CD4-positive, alpha-beta T cell (primary cell): ENCODE results near the gene SREBF2. TPM values are rescaled to one million over a fixed set of nuclear protein-coding genes. Genes with fewer than 3 reads are reported as not detected.

Source experiments
- ATAC-seq: fragments of 200-7000 bp; cut with Tn5 transposase; one replicate; pipeline ENCODE4 v1.10.0; 2022; ENCODE audit warnings: mild to moderate bottlenecking; ENCODE audit not compliant: poor library complexity
- CTCF ChIA-PET: fragments of 350-600 bp; sonication (Branson Sonifier 250); formaldehyde crosslinking; loops from one replicate; lab custom pipeline; 2021; ENCODE audit warnings: antibody characterized with exemption, inconsistent platforms; lab: Charles Lee
- POLR2A ChIA-PET: fragments of 350-600 bp; sonication (Branson Sonifier 250); formaldehyde crosslinking; loops from one replicate; lab custom pipeline; 2021; ENCODE audit warnings: antibody characterized with exemption, inconsistent platforms; lab: Charles Lee
- DNase-seq, 14 experiments: peaks; one replicate each; pipeline ENCODE4 v3.0.0-alpha.2; 2013 to 2020; ENCODE audit warnings: mixed read lengths in 2 of 14
- H3K27ac ChIP-seq, 2 donors: one replicate each; pipeline versions ENCODE4 v1.5.1 to v1.7.0; 2013; ENCODE audit warnings: low read length in 2 of 2, low read depth in 1 of 2, mild to moderate bottlenecking in 1 of 2
- H3K27me3 ChIP-seq, 2 experiments: 1 replicate in 1 of 2; 2 replicates in 1 of 2; pipeline versions ENCODE4 v1.6.1 to v1.7.0; 2013; ENCODE audit warnings: low read length in 2 of 2, control low read depth in 1 of 2, mild to moderate bottlenecking in 1 of 2, moderate library complexity in 1 of 2; ENCODE audit not compliant: insufficient read depth in 2 of 2, control insufficient read depth in 1 of 2
- H3K36me3 ChIP-seq: one replicate; pipeline ENCODE4 v1.6.1; 2013; ENCODE audit warnings: low read length, control low read depth; ENCODE audit not compliant: insufficient read depth
- H3K4me1 ChIP-seq: one replicate; pipeline ENCODE4 v1.6.1; 2013; ENCODE audit warnings: low read length, control low read depth; ENCODE audit not compliant: insufficient read depth
- H3K4me3 ChIP-seq: one replicate; pipeline ENCODE4 v1.5.1; 2013; ENCODE audit warnings: mild to moderate bottlenecking, low read length, moderate library complexity
- H3K9me3 ChIP-seq, 2 experiments: 1 replicate in 1 of 2; 2 replicates in 1 of 2; pipeline versions ENCODE4 v1.6.1 to v1.7.0; 2013; ENCODE audit warnings: low read length in 2 of 2, mild to moderate bottlenecking in 2 of 2, control low read depth in 1 of 2, moderate library complexity in 1 of 2; ENCODE audit not compliant: control insufficient read depth in 1 of 2, insufficient read depth in 1 of 2
- H3K27ac Mint-ChIP-seq: one replicate; pipeline ENCODE4 v1.8.0; 2020; ENCODE audit warnings: mixed read lengths
- H3K27me3 Mint-ChIP-seq: one replicate; pipeline ENCODE4 v1.8.0; 2021; ENCODE audit warnings: mixed read lengths
- H3K36me3 Mint-ChIP-seq: one replicate; pipeline ENCODE4 v1.8.0; 2021; ENCODE audit warnings: low read depth, mixed read lengths
- H3K4me1 Mint-ChIP-seq: one replicate; pipeline ENCODE4 v1.8.0; 2021; ENCODE audit warnings: low read depth, mixed read lengths
- H3K4me3 Mint-ChIP-seq: one replicate; pipeline ENCODE4 v1.8.0; 2020; ENCODE audit warnings: mild to moderate bottlenecking, mixed read lengths
- H3K9me3 Mint-ChIP-seq: one replicate; pipeline ENCODE4 v1.8.0; 2020; ENCODE audit warnings: mixed read lengths
- intact Hi-C, 2 experiments: fragments of 100-400 bp; cut with DNase I in 1 of 2; cut with micrococcal nuclease in 1 of 2; formaldehyde crosslinking; loops; one replicate each; pipeline versions ENCODE4 v1.15.1 to v1.9.0; 2023 to 2025; cut with DNase I, micrococcal nuclease
- total RNA-seq, 174 experiments: library from RNA in 2 of 174; stranded (reverse) in 2 of 174; gene quantifications; one replicate each; pipeline ENCODE4 v1.2.3 and lab custom pipeline; 2021 to 2026
- TF ChIP-seq, protein P1 (sequence below): fragments of 200-600 bp; IDR thresholded peaks from one replicate; pipeline ENCODE4 v1.8.0; 2022; ENCODE audit warnings: antibody characterized with exemption, mild to moderate bottlenecking

SREBF2 gene
- total RNA-seq, 2 experiments from 2014 or later = 67.2 to 69.9 TPM

DNA sequence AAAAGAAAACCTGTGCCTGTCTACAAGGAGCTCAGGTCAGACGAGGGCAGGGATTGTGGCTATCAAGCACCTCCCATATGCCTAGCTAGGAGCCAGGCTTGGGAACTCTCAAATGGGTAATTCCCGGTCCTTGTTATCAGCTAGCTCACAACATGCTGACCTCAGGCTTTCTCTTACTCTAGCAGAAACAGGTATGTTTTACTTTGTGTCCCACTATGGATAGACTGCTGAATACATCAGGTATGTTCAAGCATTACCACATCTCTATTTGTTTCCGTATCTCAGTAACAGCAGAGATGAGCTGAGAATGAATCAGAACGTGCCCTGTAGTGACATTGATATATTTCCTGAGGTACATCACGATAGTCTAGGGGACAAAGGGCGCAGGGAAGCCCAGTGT lies 52.6 kb downstream of the SREBF2 start:
- Mint-ChIP-seq H3K27ac (no peak overlapping the region), H3K4me1 (no peaks in the 10 kb centered on the region), H3K9me3 (no peaks in the 10 kb centered on the region), H3K27me3 (no peaks in the 10 kb centered on the region), H3K4me3 (no peak overlapping the region), H3K36me3 (peaks cover 94% of the 10 kb centered on the region)
- H3K27ac ChIP-seq = no peak overlapping the region
- ChIA-PET POLR2A (interaction anchor here (0.8 kb wide), 1 partner anchor 85 kb away, joined by 3 read pairs; the partner anchor contains the start of gene CCDC134), CTCF (interaction anchor here (0.7 kb wide), 1 partner anchor 32 kb away, joined by 3 read pairs; no protein-coding TSS in a partner anchor)
- intact Hi-C loops = no loop called here
- no peak overlapping the region for H3K4me3 ChIP-seq
- peaks cover 84% of the 10 kb centered on the region for H3K36me3 ChIP-seq
- H3K9me3 ChIP-seq = no peaks in the 10 kb centered on the region
- DNase-seq (no peak), ATAC-seq (no peak)
- no peaks in the 10 kb centered on the region for H3K27me3 ChIP-seq
- TF ChIP-seq, protein P1, sequence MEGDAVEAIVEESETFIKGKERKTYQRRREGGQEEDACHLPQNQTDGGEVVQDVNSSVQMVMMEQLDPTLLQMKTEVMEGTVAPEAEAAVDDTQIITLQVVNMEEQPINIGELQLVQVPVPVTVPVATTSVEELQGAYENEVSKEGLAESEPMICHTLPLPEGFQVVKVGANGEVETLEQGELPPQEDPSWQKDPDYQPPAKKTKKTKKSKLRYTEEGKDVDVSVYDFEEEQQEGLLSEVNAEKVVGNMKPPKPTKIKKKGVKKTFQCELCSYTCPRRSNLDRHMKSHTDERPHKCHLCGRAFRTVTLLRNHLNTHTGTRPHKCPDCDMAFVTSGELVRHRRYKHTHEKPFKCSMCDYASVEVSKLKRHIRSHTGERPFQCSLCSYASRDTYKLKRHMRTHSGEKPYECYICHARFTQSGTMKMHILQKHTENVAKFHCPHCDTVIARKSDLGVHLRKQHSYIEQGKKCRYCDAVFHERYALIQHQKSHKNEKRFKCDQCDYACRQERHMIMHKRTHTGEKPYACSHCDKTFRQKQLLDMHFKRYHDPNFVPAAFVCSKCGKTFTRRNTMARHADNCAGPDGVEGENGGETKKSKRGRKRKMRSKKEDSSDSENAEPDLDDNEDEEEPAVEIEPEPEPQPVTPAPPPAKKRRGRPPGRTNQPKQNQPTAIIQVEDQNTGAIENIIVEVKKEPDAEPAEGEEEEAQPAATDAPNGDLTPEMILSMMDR = no peak
- no peaks in the 10 kb centered on the region for H3K4me1 ChIP-seq

DNA sequence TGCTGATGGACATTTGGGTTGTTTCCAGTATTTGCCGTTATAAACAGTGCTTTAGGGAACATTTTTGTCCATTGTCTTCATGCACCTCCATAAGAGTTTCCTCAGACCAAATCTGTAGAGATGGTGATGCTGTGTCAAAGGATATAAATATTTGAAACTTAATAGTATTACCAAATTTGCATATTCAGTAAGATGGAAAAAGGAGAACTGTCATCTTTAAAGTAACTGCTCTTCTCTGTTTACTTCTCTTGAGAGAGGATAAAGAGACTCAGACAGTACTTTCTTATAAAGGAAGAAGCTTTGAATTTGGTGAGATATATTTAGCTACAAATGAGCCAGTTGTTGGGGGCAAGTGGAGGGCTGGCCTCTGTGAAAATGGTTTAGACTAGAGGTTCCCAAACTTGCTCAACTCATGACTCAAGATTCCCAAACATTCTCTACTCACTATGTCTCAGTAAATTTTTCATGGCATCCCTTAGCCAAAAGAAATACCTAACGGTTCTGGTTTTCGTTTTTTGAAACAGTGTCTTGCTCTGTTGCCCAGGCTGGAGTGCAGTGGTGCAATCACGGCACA lies 55.8 kb downstream of the SREBF2 start:
- no peak overlapping the region for H3K27ac Mint-ChIP-seq
- H3K27ac ChIP-seq = no peak overlapping the region
- no peaks in the 10 kb centered on the region for H3K27me3 Mint-ChIP-seq
- H3K4me3 ChIP-seq = no peak overlapping the region
- ChIA-PET CTCF (no interaction called here), POLR2A (no interaction called here)
- ATAC-seq (no peak), DNase-seq (no peak)
- no peaks in the 10 kb centered on the region for H3K9me3 Mint-ChIP-seq
- H3K4me1 ChIP-seq = no peaks in the 10 kb centered on the region
- no peaks in the 10 kb centered on the region for H3K27me3 ChIP-seq
- H3K4me1 Mint-ChIP-seq = no peaks in the 10 kb centered on the region
- peaks cover 78% of the 10 kb centered on the region for H3K36me3 ChIP-seq
- TF ChIP-seq, protein P1 = no peak
- H3K4me3 Mint-ChIP-seq = no peak overlapping the region
- H3K36me3 Mint-ChIP-seq = peaks cover 90% of the 10 kb centered on the region
- intact Hi-C loops = no loop called here
- H3K9me3 ChIP-seq = no peaks in the 10 kb centered on the region

DNA sequence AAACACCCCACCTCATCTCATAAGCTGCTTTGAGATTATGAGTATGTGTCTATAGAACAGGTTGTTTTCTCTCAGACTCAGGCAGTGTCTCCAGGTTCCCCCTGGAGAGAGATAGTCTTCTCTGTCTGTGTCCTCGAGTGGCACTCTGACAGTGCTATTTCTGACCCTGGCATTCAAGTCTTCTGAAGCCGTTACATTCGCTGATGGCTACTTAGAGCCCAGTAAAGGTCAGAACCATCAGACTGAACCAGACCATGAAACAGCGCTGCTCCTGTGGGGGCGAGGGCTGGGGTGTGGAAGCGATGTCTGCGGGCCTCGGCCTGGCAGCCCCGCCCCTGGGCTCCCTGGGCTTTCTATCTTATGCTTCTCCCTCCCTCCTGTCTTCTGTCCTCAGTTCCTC lies 58.5 kb downstream of the SREBF2 start:
- Histone ChIP-seq H3K4me3 (no peak overlapping the region), H3K9me3 (no peaks in the 10 kb centered on the region), H3K4me1 (no peaks in the 10 kb centered on the region), H3K27ac (no peak overlapping the region), H3K36me3 (peaks cover 65% of the 10 kb centered on the region), H3K27me3 (no peaks in the 10 kb centered on the region)
- DNase-seq (no peak), ATAC-seq (no peak)
- no peaks in the 10 kb centered on the region for H3K9me3 Mint-ChIP-seq
- no peak overlapping the region for H3K27ac Mint-ChIP-seq
- H3K4me1 Mint-ChIP-seq = no peaks in the 10 kb centered on the region
- CTCF ChIA-PET = no interaction called here
- intact Hi-C loops = loop anchor here in 1 of 2 experiments (2.0 kb wide), 1 partner anchor 21 kb away; no protein-coding TSS in a partner anchor
- H3K4me3 Mint-ChIP-seq = no peak overlapping the region
- H3K36me3 Mint-ChIP-seq = peaks cover 84% of the 10 kb centered on the region
- H3K27me3 Mint-ChIP-seq = no peaks in the 10 kb centered on the region
- TF ChIP-seq, protein P1 = no peak
- POLR2A ChIA-PET = no interaction called here
